Measurements from ENCODE around the gene CP.
"Not testable (repeated sequence)": the region's sequence is repeated elsewhere in the genome, so short reads cannot be mapped to it uniquely, and the experiment has no call there.

CP gene

DNA sequence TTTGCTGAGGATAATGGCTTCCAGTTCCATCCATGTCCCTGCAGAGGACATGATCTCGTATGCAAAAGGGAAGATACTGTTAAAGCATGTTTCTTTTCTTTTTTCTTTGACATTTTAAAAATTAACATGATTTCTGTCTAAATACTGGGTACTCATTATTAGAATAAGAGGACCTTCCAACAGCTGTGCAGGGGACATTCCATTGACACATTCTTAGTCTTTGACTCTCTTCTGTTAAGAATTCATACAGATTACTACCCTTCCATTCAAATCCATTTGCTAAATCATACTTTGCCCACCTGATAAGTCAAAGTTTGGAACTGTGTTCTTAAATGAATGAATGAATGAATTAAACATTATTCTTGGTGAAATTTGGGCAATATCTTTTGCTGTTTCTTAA is 5.1 kb upstream of the CP start:
- no peak for DNase-seq

DNA sequence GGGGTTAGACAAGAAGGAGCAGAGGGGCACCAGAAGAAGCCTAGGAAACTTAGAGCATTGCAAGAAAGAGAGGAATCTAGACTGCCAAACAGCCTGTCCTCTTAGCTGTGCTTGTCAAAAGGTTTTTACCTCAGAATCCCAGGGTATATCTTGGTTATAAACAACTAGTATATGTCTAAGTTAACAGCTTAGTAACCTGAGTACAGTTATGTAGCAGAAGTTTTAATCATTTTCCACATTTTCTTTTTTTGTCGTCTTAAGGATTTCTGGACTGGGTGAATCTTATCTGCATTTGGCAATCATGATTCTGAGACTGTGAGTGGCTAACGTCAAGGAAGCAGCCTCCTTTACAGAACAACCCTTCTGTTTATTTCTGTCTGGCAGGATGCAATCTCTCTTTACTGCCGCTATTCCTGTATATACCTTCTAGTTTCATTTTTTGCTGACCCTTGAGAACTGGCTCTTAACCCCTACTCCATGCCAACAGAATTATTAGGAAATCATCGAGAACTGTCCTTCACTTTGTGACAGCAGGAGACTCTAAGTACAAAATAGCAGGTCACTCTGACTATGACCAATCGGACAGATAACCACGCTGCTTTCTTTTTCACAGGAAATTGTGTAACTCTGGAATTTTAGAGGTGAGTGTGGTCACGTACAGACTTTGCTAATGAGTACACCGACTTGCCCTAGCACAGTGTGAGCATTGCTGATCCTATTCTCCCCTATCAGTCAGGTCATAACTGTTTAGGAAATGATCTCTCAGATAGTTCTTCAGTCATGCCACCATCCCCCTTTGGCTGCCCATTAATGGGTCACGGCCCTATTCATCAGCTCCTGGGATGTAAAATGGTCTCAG is 3.3 kb upstream of the CP start:
- peak; percentile 4 to 19 for DNase-seq

DNA sequence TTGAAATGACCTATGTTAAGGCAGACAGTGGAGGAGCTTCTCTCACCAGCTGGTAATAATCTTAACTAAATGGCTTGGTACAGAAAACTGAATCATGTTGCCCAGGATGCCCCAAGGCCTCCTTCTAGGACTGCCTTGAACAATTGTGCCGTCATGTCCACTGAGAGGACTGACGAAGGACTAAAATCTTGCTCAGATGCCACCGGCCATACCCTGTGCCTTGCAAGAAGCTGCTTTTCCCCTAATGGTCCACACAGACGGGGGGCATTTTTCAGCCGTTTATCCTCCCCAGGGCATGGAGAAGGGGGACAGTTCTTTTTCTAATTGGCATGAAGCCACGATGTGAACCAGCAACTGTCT is 1.8 kb upstream of the CP start:
- DNase-seq = no peak

DNA sequence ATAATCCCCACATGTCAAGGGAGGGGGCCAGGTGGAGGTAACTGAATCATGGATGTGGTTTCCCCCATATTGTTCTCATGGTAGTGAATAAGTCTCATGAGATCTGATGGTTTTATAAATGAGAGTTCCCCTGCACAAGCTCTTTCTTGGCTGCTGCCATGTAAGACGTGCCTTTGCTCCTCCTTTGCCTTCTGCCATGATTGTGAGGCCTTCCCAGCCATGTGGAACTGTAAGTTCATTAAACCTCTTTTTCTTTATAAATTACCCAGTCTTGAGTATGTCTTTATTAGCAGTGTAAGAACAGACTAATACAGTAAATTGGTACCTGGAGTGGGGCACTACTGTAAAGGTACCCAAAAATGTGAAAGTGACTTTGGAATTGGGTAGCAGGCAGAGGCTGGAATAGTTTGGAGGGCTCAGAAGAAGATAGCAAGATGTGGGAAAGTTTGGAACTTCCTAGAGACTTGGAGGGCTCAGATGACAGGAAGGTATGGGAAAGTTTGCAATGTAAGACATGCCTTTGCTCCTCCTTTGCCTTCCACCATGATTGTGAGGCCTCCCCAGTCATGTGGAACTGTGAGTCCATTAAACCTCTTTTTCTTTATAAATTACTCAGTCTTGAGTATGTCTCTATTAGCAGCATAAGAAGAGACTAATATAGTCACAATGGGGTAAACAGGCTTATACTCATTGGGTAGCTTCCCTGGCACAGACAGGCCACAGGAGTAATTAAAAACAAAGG is 2.1 kb downstream of the CP start:
- not testable (repeated sequence) for DNase-seq

DNA sequence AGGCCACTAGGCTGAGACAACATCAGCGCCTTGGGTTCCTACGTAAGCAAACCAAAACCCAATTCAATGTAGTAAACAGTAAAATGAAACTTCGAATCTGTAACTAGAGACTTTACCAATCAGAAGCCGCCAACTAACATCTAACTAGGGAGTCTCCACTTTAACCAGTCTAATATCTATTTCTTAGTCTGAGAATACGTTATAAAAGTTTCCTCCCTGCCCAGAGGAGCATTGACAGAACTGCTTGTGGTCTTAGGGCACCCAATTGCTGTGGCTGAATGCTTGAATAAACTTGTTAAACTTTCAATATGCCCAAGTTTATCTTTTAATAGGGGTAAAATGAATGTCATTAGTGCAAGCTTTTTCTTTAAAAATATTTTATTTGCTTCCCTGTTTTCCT is 4.3 kb downstream of the CP start:
- DNase-seq = no peak

DNA sequence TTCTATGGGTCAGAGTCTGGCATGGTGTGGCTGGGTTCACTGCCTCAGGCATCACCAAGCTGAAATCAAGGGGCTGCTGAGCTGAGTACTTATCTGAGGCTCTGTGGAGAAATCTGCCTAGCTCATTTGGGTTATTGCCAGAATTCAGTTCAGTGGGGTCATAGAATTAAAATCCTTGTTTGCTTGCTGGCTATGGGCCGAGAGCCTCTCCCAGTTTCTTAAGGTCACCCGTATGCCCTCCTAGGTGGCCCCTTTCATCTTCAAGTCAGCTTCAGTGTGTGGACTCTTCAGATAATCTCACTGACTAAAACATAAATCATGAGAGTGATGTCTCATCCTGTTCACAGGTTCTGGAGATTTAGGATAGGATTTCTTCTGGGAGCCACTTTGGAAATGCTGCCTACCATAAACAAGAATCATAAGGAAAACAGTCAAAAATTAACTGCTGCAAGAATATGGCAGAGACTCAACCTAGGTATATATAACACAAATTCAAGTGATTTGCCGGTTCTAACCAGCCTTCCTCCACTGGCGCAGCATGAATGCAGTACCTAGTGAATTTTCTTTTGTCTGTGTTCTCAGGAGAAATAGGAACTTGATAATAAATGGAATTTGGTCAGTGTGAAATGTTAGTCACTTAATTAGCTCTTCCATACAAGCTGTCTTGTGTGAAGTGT is 5.3 kb downstream of the CP start:
- no peak for DNase-seq

DNA sequence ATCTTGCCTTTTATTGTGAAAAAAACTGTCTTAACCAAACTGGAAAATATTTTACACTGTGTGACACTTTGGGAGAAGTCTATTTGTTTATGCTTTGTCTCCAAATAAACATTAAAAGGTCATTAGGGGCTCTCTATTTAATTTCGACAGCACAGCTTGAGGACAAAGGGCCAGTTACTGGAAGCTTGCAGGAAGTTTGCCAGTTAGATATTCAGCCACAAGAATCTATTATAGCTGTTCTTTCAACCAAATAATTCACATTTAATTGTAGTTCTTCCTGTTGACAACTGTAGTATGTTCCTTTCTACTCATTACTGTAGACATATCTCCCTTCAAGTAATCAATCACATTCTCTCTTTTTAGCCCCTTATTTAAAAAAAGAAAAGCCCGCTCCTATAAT is 6.1 kb downstream of the CP start:
- DNase-seq = no peak

DNA sequence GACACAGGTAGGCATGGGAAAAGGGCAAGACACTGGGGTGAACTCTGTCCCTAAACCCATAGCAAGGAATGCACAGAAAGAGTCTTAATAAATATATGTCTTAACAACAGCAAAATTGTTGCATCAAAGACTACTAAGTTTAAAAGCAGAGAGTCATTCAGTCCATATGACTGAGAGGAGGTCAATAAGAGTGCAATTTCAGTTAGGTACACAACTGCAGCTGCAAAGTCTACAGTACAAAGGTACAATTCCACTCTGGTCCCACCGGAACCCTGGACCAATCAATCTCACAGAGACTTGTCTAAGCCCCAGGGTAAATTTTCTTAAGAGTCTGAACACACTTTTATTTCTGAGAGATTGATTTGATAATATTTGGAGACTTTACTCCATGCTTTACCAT is 6.9 kb downstream of the CP start:
- no peak for DNase-seq

DNA sequence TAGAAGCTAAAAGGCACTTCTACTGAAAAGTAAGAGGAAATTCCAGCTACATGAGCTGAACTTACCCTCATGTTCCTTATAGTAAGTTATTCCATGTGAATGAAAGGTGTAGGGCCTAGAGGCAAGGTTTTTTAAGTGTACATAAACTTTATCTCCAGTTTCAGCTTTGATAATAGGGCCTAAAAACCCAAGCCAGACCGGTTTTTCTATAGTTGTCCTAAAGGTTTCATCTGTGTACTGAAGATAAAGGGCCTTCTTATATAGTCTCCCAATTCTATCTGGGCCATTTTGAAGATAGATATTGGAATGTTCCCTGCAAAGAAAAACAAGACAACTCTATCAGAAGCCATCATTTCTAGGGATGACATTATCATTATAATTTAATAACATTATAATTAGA is 9.2 kb downstream of the CP start:
- no peak for DNase-seq

DNA sequence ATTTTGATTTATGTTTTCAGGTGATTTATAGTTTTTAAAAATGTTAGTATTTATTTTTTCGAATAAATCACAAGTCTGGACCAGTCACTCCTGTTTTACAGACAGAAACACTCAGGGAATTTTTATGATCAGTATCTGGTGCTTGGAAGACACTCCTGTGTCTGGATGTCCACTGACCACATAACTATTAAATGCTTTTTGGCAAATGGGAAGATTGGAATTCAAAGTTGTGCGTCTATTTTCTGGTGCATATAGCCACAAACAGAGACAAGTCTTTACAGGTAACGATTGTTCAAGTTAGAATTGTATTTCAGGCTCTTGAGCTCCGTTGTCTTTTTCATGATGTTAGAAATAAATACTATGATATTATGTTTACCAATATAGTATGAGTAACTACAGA is 12.2 kb downstream of the CP start:
- no peak for DNase-seq

DNA sequence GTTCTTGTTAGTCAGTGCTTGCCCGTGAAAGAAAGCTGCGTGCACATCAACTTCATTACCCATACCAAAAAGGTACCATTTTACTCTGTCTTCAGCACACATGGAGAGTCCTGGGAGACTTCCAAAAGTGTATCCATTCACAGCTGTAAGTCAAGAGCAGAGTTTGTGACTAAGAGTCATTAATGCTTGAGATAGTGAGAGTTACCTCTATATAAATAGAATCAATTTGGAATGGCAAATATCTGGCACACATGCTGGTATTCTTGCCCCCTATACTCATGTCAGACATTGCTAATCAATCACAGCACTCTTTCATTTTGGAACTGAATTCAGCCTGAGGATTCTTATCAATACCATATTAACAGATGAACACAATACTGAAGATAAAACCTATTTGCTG is 14.2 kb downstream of the CP start:
- DNase-seq = no peak

DNA sequence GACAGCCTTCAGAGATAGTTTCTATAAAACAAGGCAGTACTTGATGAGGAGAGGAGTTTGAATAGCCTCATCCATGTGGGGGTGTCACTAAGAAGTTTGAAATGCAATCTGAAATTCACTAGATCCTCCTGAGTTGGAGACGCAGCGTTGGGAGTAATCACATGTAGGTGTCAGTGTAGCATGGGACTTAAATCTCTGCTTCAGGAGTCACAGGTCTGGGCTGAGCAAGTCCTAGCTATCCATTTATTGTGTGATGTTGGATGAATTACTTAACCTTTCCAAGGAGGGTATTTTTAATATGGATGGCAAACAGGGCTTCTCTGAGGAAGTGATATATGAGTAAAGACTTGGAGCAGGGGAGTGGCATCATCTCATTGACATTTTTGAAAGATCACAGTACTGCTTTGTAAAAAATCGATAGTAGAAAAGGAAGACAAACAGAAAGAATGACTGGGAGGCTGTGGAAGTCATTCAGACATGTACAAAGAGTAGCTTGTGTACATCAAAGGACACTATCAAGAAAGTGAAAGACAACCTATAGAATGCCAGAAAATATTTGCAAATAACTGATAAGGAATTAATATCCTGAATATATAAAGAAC is 17.1 kb downstream of the CP start:
- DNase-seq = no peak

DNA sequence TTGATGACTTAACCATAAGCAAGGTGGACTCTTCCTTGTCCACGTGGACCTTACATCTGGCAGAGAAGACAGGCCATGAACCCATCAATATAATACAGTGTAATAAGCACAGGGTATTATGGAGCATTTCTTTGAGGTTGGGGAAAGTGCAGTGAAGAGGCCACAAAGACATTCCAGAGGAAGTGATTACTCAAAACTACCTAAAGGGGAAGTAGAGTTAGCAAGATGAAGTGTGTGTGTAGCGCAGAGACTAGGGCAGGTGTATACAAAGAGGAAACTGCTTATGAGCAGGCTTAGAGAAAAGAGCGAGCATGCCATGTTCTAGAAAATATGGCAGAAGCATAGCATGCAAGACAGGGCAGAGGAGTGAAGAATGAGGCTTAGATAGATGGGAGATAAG is 17.9 kb downstream of the CP start:
- no peak for DNase-seq

DNA sequence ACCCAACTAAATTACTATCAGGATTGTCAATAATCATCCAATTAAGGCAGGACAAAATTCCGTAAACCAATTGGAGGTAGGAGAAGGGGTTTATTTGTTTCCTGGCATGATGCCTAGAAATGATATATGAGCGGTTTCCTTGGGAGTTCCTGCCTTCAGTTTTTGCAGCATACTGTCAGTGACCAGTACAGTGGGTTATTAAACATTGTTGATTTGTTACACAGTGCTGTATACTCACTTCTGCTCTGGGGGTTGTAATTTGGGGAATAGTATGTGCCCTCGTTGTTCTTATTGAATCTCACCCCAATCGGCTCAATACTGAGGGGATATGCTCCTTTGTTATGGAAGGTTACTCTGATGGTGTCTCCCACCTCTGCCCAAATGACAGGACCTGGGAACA is 22.2 kb downstream of the CP start:
- no peak for DNase-seq

DNA sequence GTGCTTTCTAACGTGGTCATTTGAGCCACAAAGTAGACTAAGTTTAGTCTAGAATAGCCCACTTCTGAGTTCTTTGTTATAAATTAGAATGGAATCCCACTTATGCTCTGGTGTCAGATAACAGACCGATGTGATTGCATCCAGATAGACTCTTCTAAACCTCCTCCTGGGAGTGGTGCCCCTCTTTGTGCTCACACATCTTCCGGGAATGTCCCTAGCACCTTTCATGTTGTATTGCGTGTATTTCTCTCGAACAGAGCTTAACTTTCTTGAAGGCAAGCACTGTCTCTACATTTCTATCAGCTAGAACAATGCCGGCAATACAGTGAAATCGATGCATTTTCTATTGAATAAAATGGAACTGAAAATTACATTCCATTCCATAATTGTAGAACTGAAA is 23.0 kb downstream of the CP start:
- no peak for DNase-seq

DNA sequence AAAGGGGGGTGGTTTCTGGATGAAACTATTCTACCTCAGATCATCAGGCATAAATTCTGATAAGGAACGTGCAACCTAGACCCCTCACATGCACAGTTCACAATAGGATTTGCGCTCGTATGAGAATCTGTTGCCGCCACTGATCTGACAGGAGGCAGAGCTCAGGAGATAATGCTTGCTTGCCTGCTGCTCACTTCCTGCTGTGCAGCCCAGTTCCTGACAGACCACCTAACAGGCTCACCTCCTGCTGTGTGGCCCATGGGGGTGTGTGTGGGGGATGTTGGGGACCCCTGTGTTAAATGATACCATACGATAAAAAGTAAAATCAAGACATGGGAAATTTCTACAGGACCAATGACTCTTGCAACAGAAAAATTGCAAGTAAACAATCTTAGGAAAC is 24.0 kb downstream of the CP start:
- no peak for DNase-seq

DNA sequence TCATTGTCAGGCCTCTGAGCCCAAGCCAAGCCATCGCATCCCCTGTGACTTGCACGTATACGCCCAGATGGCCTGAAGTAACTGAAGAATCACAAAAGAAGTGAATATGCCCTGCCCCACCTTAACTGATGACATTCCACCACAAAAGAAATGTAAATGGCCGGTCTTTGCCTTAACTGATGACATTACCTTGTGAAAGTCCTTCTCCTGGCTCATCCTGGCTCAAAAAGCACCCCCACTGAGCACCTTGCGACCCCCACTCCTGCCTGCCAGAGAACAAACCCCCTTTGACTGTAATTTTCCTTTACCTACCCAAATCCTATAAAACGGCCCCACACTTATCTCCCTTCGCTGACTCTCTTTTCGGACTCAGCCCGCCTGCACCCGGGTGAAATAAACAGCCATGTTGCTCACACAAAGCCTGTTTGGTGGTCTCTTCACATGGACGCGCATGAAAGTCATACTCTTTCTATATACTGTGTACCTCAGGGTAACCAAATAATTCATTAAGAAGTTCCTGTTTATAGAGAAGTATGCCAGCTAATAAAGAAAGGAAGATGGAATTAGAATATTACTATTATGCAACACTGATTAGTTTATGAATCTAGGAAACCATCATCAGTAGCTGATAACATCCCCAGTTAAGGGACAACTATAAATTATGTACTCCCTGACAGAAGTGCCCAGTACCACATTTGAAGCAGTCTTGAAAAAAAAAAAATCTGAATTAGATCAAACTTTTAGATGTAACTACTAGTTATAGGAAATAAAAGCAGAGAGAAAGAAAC is 24.6 kb downstream of the CP start:
- DNase-seq = not testable (repeated sequence)

DNA sequence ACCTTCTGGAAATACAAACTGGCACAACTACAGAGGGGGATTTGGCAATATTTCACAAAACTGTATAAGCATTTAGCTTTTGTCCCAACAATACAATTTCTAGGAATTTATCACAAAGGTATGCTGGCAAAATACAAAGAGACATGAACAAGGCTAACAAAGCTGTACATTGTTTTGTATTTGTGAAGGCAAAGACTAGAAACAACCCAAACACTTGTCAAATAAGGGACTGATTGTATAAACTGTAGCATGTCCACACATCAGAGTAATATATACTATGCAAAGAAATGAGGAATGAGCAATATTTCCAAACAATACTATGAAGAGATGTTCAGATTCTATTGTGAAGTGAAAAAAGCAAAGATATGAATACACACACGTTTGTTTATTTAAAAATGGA is 26.4 kb downstream of the CP start:
- DNase-seq = no peak

DNA sequence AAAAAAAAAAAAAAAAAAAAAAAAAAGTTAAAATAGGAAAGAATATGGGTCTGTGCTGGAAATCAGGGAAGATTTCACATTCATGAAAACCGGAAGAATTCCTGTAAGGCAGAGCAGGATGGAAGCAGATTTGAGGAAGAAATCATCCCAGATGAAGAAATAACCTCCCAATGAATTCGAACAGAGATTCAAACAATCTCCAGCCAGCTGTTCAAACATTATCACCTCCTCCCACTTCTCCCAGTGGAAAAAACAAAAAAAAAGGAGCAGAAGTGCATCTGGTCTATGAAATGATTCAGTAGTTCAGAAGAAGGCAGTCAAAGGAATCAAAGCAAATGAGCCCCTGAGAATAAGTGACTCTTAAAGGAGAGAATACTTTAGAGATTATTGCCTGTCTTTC is 33.1 kb downstream of the CP start:
- DNase-seq = no peak

DNA sequence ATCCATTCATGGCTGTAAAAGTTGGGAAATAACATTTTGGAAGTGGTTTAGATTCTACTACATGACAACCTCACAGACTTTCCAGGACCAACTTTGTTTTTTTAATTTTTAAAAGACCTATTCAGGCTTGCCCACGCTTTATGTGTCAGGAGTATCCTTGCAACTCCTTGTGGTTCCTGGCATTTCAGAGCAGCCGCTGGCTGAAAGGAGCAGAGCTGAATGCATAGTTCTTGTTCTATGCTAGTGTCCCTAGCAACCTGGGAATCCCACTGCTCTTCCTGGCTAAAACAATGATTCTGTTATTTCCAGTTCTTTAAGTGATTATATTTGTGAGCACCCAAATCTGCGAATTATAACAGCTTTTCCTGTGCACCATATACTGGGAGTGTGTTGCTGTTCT is 34.9 kb downstream of the CP start:
- DNase-seq = no peak

DNA sequence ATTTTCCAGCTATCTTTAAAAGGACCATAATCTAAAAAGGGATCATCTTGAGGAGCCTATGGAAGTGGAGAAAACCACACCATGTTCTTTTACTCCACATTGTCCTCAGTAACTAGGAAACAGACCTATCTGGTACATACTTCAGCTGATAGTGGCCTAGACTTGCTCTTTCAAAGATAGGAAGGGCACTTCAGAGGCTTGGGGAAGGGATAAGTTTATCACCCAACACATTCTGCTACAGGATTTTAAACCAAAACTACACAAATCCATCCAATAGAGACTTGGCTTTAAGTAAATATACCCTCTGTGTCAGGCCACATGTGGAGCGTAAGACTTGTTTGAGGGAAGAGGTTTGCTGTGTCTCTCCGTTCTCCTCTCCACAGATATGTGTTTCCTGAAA is 35.4 kb downstream of the CP start:
- DNase-seq = no peak

DNA sequence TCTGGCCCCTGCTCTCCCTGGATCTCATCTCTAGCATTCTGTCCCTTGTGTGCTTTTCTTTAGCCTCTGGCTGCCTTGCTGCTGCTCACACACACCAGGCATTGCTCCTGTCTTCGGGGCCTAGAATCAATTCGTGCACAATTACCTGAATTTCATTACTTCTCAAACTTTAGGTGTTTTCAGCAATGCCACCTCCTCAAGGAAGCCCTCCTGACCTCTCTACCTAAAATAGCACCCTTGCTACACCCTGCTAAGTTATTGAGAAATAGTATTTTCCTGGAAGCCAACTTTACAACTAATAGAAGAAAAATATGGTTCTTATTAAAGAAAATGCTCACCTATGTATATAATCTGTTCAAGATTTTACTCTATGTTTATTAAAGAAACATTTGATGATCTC is 40.4 kb downstream of the CP start:
- DNase-seq = no peak

DNA sequence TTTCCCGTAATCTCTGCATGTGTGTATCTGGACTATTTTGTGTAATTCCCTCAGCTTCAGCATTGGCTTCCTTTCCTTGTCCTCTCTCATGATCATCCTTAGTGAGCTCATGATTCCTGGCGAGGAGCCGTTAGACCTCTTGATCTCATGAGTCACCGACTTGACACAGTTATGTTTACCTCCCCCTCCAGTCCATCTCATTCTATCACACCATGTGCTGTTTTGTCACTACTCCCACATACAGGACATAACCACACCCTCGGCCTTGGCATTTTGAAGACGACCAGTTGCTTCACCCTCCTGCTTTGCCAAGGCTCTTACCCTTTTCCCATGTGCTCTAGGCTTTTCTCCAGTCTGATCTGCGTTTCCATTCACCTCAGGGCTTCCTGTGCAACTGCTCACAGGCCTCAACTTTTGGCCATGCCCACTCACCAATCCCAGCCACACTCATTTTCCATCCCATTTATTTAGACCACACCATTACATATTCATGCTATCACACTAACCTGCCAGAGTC is 41.5 kb downstream of the CP start:
- no peak for DNase-seq

All from stimulated activated CD4-positive, alpha-beta T cell treated with anti-CD3 and anti-CD28 coated beads, Interleukin-2, amount 100 ng/mL, for 24 hours (primary cell).